HG03139 (cell line): ENCODE results near the gene INPP5B.

Experiments used
- ATAC-seq: cut with Tn5 transposase; IDR thresholded peaks from one replicate; pipeline ENCODE4 v1.9.1; 2021; ENCODE audit not compliant: unreplicated experiment

The INPP5B gene

GRCh38 chr1:37879865-37880264 lies 67.0 kb downstream of the INPP5B start:
- ATAC-seq = no peak

GRCh38 chr1:37878071-37878470 lies 68.8 kb downstream of the INPP5B start:
- no peak for ATAC-seq

GRCh38 chr1:37875833-37876232 lies 71.0 kb downstream of the INPP5B start:
- no peak for ATAC-seq

GRCh38 chr1:37872692-37873091 lies 74.2 kb downstream of the INPP5B start:
- no peak for ATAC-seq

- no peak for ATAC-seq
Measured at GRCh38 chr1:37868466-37868865, 78.4 kb downstream of the INPP5B start.

- no peak for ATAC-seq
Measured at GRCh38 chr1:37867784-37868183, 79.1 kb downstream of the INPP5B start.

- no peak for ATAC-seq
Measured at GRCh38 chr1:37866491-37866890, 80.4 kb downstream of the INPP5B start.

- ATAC-seq = no peak
Measured at GRCh38 chr1:37865348-37866120, 81.3 kb downstream of the INPP5B start.

GRCh38 chr1:37862330-37862729 lies 84.5 kb downstream of the INPP5B start:
- no peak for ATAC-seq

GRCh38 chr1:37861151-37861550 lies 85.7 kb downstream of the INPP5B start:
- no peak for ATAC-seq

GRCh38 chr1:37860346-37860666 lies 86.5 kb downstream of the INPP5B start:
- ATAC-seq = no peak

GRCh38 chr1:37859507-37860345 lies 87.1 kb downstream of the INPP5B start, which contains the start of gene MTF1:
Gene MTF1 (minus strand): TSS chr1:37859592. CDS start chr1:37857658, 1,934 bp downstream.
- ATAC-seq = peak; percentile 94

- peak; percentile 15 for ATAC-seq
Measured at GRCh38 chr1:37858931-37859506, 87.8 kb downstream of the INPP5B start.

GRCh38 chr1:37854406-37854805 lies 92.4 kb downstream of the INPP5B start:
- ATAC-seq = no peak

- ATAC-seq = no peak
Measured at GRCh38 chr1:37853157-37853556, 93.7 kb downstream of the INPP5B start.

GRCh38 chr1:37851782-37852210 lies 95.1 kb downstream of the INPP5B start:
- ATAC-seq = no peak

GRCh38 chr1:37851262-37851661 lies 95.6 kb downstream of the INPP5B start:
- no peak for ATAC-seq

- ATAC-seq = no peak
Measured at GRCh38 chr1:37850352-37850955, 96.4 kb downstream of the INPP5B start.

- ATAC-seq = no peak
Measured at GRCh38 chr1:37849480-37849879, 97.4 kb downstream of the INPP5B start.

- no peak for ATAC-seq
Measured at GRCh38 chr1:37846647-37847339, 100.1 kb downstream of the INPP5B start.

GRCh38 chr1:37845786-37846185 lies 101.1 kb downstream of the INPP5B start:
- ATAC-seq = no peak
